ENCODE data around the gene KIFAP3.
"Not testable (repeated sequence)": the region's sequence is repeated elsewhere in the genome, so short reads cannot be mapped to it uniquely, and the experiment has no call there.

Gene KIFAP3

GRCh38 chr1:170012920-170013319, 61.6 kb downstream of the KIFAP3 start:
- CTCF ChIA-PET = no interaction called here
- TF ChIP-seq L3MBTL2 (conservative IDR thresholded peaks at IDR 0.05) = no peak
- no peak for TF ChIP-seq FOXK2 (IDR thresholded peaks at IDR 0.05)
- no peak for DNase-seq (ENCODE audit: extremely low spot score)
- POLR2A ChIA-PET = no interaction called here

GRCh38 chr1:170010443-170010842, 64.1 kb downstream of the KIFAP3 start:
- no peak for DNase-seq (ENCODE audit: extremely low spot score)
- TF ChIP-seq ARNT (IDR thresholded peaks at IDR 0.05) = no peak
- TF ChIP-seq TARDBP (IDR thresholded peaks at IDR 0.05) = no peak
- TF ChIP-seq FOXM1 (IDR thresholded peaks at IDR 0.05; ENCODE audit: borderline replicate concordance) = no peak
- POLR2A ChIA-PET = no interaction called here
- CTCF ChIA-PET = no interaction called here

- TF ChIP-seq TARDBP (IDR thresholded peaks at IDR 0.05) = no peak
- no peak for TF ChIP-seq HDGF (IDR thresholded peaks at IDR 0.05; ENCODE audit: borderline replicate concordance)
- no peak for TF ChIP-seq BHLHE40 (IDR thresholded peaks at IDR 0.05; ENCODE audit: borderline replicate concordance)
- no peak for TF ChIP-seq ELF4 (IDR thresholded peaks at IDR 0.05)
- TF ChIP-seq FOXA1 (IDR thresholded peaks at IDR 0.05) = no peak
- no peak for DNase-seq (ENCODE audit: extremely low spot score)
- CTCF ChIA-PET = no interaction called here
- POLR2A ChIA-PET = no interaction called here
Measured at GRCh38 chr1:170009551-170009950, 64.9 kb downstream of the KIFAP3 start.

- POLR2A ChIA-PET; CTCF ChIA-PET; DNase-seq (ENCODE audit: extremely low spot score): not testable (repeated sequence)
Measured at GRCh38 chr1:170008745-170009144, 65.8 kb downstream of the KIFAP3 start.

- CTCF ChIA-PET; POLR2A ChIA-PET; DNase-seq (ENCODE audit: extremely low spot score): not testable (repeated sequence)
Measured at GRCh38 chr1:170003270-170003835, 71.1 kb downstream of the KIFAP3 start.

- ChIA-PET POLR2A (no interaction called here), CTCF (no interaction called here)
Measured at GRCh38 chr1:170001266-170001665, 73.2 kb downstream of the KIFAP3 start.

GRCh38 chr1:169999761-170000160, 74.7 kb downstream of the KIFAP3 start:
- DNase-seq (ENCODE audit: extremely low spot score) = no peak
- POLR2A ChIA-PET = no interaction called here

More at GRCh38 chr1:170001266-170001665, 73.2 kb downstream of the KIFAP3 start:
- no peak for DNase-seq (ENCODE audit: extremely low spot score)
- no peak for TF ChIP-seq SP1 (IDR thresholded peaks at IDR 0.05)
- no peak for TF ChIP-seq FOXK2 (IDR thresholded peaks at IDR 0.05)
- no peak for TF ChIP-seq ZNF384 (IDR thresholded peaks at IDR 0.05)
- no peak for TF ChIP-seq ELF4 (IDR thresholded peaks at IDR 0.05)
- no peak for TF ChIP-seq ARNT (IDR thresholded peaks at IDR 0.05)
- TF ChIP-seq NFRKB (IDR thresholded peaks at IDR 0.05) = no peak
- TF ChIP-seq CTBP1 (IDR thresholded peaks at IDR 0.05; ENCODE audit: borderline replicate concordance) = no peak
- no peak for TF ChIP-seq BHLHE40 (IDR thresholded peaks at IDR 0.05; ENCODE audit: borderline replicate concordance)
- TF ChIP-seq FOXA1 (IDR thresholded peaks at IDR 0.05) = no peak
- TF ChIP-seq SUZ12 (IDR thresholded peaks at IDR 0.05) = no peak
- no peak for TF ChIP-seq LEF1 (IDR thresholded peaks at IDR 0.05; ENCODE audit: borderline replicate concordance)
- TF ChIP-seq HDGF (IDR thresholded peaks at IDR 0.05; ENCODE audit: borderline replicate concordance) = no peak
- no peak for TF ChIP-seq FOXM1 (IDR thresholded peaks at IDR 0.05; ENCODE audit: borderline replicate concordance)
- no peak for TF ChIP-seq L3MBTL2 (conservative IDR thresholded peaks at IDR 0.05)
- no peak for TF ChIP-seq TARDBP (IDR thresholded peaks at IDR 0.05)
- no peak for TF ChIP-seq PKNOX1 (IDR thresholded peaks at IDR 0.05)

More at GRCh38 chr1:169999761-170000160, 74.7 kb downstream of the KIFAP3 start:
- TF ChIP-seq FOXM1 (IDR thresholded peaks at IDR 0.05; ENCODE audit: borderline replicate concordance) (no peak), FOXA1 (IDR thresholded peaks at IDR 0.05) (no peak), BHLHE40 (IDR thresholded peaks at IDR 0.05; ENCODE audit: borderline replicate concordance) (no peak), SP1 (IDR thresholded peaks at IDR 0.05) (no peak), HDGF (IDR thresholded peaks at IDR 0.05; ENCODE audit: borderline replicate concordance) (no peak), ARNT (IDR thresholded peaks at IDR 0.05) (no peak), PKNOX1 (IDR thresholded peaks at IDR 0.05) (no peak), TARDBP (IDR thresholded peaks at IDR 0.05) (no peak), LEF1 (IDR thresholded peaks at IDR 0.05; ENCODE audit: borderline replicate concordance) (no peak), ELF4 (IDR thresholded peaks at IDR 0.05) (no peak), NFRKB (IDR thresholded peaks at IDR 0.05) (no peak), SUZ12 (IDR thresholded peaks at IDR 0.05) (no peak), CTBP1 (IDR thresholded peaks at IDR 0.05; ENCODE audit: borderline replicate concordance) (no peak), L3MBTL2 (conservative IDR thresholded peaks at IDR 0.05) (no peak), FOXK2 (IDR thresholded peaks at IDR 0.05) (no peak), ZNF384 (IDR thresholded peaks at IDR 0.05) (no peak)
- CTCF ChIA-PET = no interaction called here
